A549 treated with Mapracorat at 1 μM for 4 hours (cell line): ENCODE data around the gene MED27. TPM values are rescaled to one million over a fixed set of nuclear protein-coding genes. Genes with fewer than 3 reads are reported as not detected.

ENCODE experiments used
- total RNA-seq: library from RNA; stranded (reverse); fragments of 200-300 nt; extraction: Qiagen RNA extraction; gene quantifications from 5 replicates; pipeline ENCODE4 v1.2.3, GENCODE V29; 2022

Gene MED27, protein sequence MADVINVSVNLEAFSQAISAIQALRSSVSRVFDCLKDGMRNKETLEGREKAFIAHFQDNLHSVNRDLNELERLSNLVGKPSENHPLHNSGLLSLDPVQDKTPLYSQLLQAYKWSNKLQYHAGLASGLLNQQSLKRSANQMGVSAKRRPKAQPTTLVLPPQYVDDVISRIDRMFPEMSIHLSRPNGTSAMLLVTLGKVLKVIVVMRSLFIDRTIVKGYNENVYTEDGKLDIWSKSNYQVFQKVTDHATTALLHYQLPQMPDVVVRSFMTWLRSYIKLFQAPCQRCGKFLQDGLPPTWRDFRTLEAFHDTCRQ
- 31.1 to 33.5 TPM (median 32.4 TPM) in 5 replicates for total RNA-seq

DNA sequence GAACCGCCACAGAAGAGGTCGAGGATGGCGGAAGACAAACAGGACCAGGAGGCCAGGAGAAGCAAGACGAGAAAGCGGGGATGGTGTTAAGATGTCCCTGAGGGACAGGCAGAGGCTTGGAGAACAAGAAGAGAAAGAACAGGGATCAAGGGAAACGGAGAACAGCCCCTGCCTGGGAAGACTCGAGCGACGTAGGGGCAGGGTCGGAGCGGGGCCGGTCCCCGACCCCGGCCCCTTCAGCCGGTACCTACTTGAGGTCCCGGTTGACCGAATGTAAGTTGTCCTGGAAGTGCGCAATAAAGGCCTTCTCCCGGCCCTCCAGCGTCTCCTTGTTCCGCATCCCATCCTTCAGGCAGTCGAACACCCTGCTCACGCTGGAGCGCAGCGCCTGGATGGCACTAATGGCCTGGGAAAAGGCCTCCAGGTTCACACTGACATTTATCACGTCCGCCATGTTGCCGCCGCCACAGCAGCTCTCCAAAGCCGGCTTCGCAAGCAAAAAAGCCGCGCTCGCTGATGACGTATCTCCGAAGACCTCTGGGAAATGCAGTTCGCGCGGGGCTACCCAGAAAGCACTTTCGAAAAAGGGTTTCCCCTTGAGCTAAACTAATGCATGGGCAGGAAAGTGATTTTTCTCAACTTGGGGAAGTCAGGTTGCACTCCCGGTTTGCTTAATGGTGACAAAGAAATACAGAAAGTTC is at the start of gene MED27:
Gene MED27, minus strand, starts transcription at position 477 of the 701 bp plus-strand sequence. Its CDS starts 23 bp downstream, at position 454.

Other genes starting within 250 kb of the MED27 start
- 0.98 to 3.1 TPM (median 2.1 TPM) in 5 replicates for gene NTNG2, start 82.2 kb upstream of the MED27 start, total RNA-seq